ENCODE measurements around the gene ST8SIA5. TPM values are rescaled to one million over a fixed set of nuclear protein-coding genes. Genes with fewer than 3 reads are reported as not detected.

The ST8SIA5 gene
- total RNA-seq, 1 donor from 2014 or later: 5.4 TPM

Other genes with a start within 250 kb of the ST8SIA5 start
- gene LOXHD1, start 99.8 kb downstream of the ST8SIA5 start, total RNA-seq: 0.74 TPM
- 29.6 TPM for gene PIAS2, start 160.5 kb upstream of the ST8SIA5 start, total RNA-seq
- 2.7 TPM for gene KATNAL2, start 160.5 kb upstream of the ST8SIA5 start, total RNA-seq